NCI-H82 (cell line): ENCODE data around the gene GJA9.
A peak's percentile ranks its signal among the peaks of the same experiment; 100 is the strongest.
"Not testable (repeated sequence)": the region's sequence is repeated elsewhere in the genome, so short reads cannot be mapped to it uniquely, and the experiment has no call there.

Experiments used
- DNase-seq: peaks from one replicate; lab custom pipeline; 2025; lab: John Stamatoyannopoulos, UW

GJA9 gene

DNA sequence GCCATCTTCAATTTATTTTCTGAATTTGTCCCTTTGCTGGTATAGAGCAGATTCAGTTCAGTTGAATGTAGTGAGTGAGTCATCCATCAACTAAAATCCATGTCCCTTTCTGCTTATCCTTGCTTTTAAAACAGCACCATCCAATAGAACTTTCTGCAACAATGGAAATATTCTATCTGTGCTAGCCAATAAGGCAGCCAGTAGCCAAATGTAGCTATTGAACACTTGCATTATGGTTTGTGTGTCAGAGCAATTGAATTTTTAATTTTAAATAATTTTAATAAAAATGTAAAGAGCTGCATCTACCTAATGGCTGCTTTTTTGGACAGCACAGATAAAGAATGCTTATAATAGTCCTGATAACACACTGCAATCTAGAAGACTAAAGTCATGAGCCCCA lies at the start of gene GJA9:
Gene GJA9 (minus strand): TSS at position 101 of the 400 bp plus-strand sequence. CDS start 5,489 bp downstream, outside the sequence.
- no peak for DNase-seq

GRCh38 chr1:38929476-38929875 lies 48.1 kb upstream of the GJA9 start:
- DNase-seq = no peak

DNA sequence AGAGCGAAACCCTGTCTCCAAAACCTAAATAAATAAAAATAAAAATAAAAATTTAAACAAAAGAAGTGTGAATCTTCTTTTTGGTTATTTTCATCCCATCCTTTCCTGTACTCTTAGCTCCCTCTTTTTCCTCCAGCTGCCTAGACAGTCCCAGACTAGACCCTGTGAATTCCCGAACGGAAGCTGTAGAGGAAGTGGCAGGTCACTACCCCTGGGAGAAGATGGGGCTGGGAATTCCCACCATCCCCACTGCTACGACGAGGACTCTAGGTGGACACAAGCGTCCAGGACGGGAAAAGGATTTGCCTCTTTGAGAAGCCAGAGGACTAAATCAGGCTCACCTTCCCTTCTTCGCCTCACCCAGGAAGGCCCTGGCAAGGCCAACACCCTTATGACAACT lies 47.7 kb upstream of the GJA9 start:
- DNase-seq = no peak

GRCh38 chr1:38926091-38926490 lies 44.7 kb upstream of the GJA9 start:
- no peak for DNase-seq

DNA sequence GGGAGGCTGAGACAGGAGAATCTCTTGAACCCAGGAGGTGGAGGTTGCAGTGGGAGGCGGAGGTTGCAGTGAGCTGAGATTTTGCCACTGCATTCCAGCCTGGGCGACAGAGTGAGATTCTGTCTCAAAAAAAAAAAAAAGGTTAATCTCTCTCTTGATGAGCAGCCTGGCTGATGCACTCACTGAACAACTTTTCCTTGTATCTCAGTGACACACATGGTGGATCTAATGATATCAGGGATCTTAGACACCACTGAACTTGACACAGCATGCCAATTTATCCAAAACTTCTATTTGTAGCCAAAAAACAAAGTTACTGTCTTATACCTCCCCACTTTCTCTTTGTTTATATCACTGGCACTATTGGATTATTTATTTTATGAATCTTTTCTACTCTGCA lies 44.0 kb upstream of the GJA9 start:
- DNase-seq = no peak

- DNase-seq = no peak
These were observed 42.2 kb upstream of the GJA9 start for GRCh38 chr1:38923607-38924006.

- peak; percentile 23 for DNase-seq
These were observed 37.7 kb upstream of the GJA9 start for GRCh38 chr1:38919130-38919529.

DNA sequence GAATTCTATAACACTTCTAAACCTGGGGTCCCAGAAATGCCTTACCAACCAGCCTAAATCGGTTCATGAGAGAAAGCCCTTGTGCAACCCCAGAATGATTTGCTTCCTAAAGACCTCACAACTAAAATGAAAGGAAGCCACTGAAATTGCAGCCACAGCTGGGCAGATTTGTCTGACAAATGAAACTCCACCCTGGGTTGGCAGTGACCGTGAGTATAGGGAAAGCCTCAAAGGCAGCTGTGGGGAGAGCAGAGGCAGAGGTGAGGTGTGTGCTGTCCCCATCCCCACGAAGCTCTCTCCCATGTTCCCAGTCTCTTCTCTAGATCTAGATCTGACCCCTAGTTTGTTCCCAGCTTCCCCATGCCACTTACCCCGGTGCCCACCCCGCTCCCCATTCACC lies 37.2 kb upstream of the GJA9 start:
- DNase-seq = no peak

DNA sequence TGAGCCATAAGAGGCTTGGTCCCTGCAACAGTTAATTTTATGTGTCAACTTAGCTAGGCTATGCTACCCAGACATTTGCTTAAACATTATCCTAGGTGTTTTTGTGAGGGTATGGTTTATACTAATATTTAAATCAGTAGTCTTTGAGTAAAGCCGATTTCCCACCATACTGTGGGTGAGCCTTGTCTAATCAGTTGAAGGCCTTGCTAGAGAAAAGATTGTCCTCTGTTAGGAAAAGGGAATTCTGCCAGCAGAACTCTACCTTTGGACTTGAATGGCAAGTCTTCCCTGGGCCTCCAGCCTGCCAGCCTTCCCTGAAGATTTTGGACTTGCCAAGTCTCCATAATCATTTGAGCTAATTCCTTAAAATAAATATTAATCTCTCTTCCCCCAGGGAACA lies 36.4 kb upstream of the GJA9 start:
- no peak for DNase-seq

DNA sequence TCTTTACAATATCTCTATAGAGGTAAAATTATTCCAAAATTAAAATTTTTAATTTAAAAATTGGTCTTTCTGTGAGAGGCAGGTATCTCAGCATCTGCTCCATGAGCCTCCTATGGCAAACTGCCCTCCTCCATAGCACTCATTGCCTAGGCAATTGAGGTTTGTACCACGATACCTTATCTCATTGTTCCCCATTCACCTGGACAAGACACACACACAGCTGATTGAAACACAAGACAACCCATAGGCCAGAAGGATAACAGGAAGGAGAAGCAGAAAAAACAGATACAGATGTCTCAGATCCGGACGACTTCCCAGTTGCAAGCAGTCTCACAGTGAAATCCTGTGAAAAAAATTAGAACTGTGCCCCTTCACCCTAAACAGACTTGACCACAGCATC lies 36.0 kb upstream of the GJA9 start:
- DNase-seq = no peak

GRCh38 chr1:38915352-38915948 lies 34.1 kb upstream of the GJA9 start:
- no peak for DNase-seq

- DNase-seq = not testable (repeated sequence)
These were observed 33.5 kb upstream of the GJA9 start for GRCh38 chr1:38914908-38915307.

- DNase-seq = peak; percentile 62
These were observed 27.4 kb upstream of the GJA9 start for GRCh38 chr1:38908821-38909220.

DNA sequence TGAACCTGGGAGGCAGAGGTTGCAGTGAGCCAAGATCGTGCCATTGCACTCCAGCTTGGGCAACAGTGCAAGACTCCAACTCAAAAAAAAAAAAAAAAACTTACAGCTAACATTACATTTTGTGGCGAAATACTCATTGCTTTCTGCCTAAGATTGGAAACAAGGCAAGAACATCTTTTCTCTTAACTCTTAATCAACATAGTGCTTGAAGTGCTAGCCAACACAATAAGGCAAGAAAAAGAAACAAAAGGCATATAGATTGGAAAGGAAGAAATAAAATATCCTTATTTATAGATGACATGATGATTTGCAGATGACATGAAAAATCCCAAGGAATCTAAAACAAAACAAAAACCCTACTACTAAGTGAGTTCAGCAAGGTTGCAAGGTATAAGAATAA lies 24.6 kb upstream of the GJA9 start:
- DNase-seq = no peak

GRCh38 chr1:38899560-38899959 lies 18.2 kb upstream of the GJA9 start:
- no peak for DNase-seq

DNA sequence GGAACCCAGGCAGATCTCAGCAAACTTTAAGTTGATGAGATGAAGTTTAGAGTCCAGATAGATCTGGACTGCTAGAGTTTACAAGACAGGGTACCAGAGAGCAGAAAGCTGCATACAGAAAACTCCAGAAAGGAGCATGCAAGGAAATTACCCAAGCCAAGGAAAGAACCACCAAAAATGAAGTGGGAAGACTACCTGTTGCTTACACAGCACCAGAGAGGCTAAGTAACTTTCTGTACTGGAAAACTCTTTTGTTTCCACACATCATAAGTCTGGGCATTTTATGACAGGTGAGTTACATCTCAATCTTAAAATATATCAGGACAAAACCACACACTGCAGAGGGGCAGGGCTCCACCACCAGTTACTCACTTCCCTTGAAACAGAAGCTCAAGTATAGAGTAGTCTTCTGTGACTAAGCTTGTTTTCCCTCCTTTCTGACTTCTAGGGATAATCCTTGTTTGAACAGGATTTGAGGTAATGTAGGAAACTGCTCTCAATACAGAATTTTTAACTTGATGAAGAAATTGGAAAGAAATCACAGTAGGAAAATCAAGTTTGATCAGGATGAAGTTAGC lies 17.4 kb upstream of the GJA9 start:
- DNase-seq = peak; percentile 16

GRCh38 chr1:38896169-38896568 lies 14.8 kb upstream of the GJA9 start:
- no peak for DNase-seq

GRCh38 chr1:38892976-38893375 lies 11.6 kb upstream of the GJA9 start:
- no peak for DNase-seq

DNA sequence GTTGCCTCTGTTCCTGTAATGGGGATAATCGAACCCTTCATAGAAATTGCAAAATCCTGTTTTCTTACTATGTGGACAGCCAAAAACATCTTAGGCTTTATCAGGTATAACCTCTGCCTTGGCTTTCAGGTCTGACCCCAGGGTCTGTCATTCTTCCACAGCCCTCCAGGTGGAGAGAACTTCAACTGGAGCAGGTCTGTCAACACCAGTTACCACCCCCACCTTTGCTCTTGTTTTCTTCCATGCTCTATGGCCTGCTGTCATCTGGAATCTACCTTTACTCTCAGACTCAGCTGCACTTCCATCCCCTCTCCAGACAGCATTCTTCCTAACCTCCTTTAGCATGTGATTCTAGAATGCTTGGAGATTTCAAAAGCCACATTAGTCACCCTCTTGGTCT lies 10.4 kb upstream of the GJA9 start:
- peak; percentile 52 for DNase-seq

GRCh38 chr1:38889589-38889988 lies 8.2 kb upstream of the GJA9 start:
- no peak for DNase-seq

GRCh38 chr1:38888423-38889333 lies 7.3 kb upstream of the GJA9 start:
- no peak for DNase-seq

DNA sequence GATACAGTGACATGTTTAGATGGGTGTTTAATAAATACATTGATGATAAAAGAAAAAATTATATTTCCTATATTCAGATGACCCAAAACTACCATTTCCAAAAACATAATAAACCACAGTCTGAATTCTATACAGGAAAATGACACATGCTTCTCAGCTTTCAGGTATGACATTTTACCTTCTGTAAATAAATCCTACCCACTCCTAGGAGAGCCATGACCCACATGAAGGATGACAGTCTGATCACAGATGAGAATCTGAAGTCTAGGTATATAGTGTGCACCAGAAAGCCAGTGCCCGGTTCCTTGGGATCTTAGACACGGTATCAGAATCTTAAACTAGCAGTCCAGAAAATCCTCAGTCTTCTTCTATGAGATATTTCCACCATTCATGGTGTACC lies 3.7 kb upstream of the GJA9 start:
- no peak for DNase-seq

- DNase-seq = no peak
These were observed 5.6 kb downstream of the GJA9 start for GRCh38 chr1:38875811-38876210.
